ENCODE data around the gene TIAM1.

DNA sequence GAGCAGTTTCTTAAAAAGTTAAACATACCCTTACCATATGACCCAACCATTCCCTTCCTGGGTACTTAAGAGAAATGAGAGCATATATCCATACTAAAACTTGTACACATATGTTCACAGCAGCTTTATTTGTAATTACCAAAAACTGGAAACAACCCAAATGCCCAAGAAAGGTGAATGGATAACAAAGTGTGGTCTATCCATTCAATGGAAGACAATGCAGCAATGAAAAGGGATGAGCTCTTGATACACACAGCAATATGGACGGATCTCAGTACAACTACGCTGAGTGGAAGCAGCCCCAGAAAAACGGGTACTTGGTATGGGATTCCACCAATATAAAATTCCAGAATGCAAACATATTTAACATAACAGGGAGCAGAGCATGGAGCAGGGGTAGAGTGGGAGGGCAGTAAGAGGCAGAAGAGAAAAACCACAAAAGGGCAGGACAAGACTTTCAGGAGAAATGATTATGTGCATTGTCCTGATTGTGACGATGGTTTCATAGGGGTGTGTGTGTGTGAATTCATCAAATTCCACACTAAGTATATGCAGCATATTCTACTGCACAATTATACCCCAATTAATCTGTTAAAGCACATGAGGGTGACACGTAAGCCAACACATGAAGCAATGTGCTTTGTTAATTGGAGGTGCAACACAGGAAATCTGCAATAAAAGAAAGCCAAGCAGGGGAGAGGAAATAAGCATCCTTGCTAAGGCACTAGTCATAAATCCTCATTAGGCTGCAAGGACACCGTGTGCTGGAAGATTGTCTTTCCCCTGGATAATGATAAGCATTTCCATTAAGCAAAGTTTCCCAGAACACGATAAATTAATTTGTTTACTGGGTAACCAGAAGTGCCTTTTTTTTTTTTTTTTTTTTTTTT is 192.7 kb downstream of the TIAM1 start:
- no peak for TF ChIP-seq CTCF (IDR thresholded peaks at IDR 0.05)
- peak; percentile 28 for TF ChIP-seq EP300 (IDR thresholded peaks at IDR 0.05)
